WTC11 (cell line): Measurements from ENCODE around the gene TAF7. TPM values are rescaled to one million over a fixed set of nuclear protein-coding genes. Genes with fewer than 3 reads are reported as not detected.

Experiments
- ATAC-seq: fragments of 200-7000 bp; cut with Tn5 transposase; 2 replicates; pipeline ENCODE4 v1.10.0; 2021; ENCODE audit warnings: mild to moderate bottlenecking, moderate library complexity
- CTCF ChIA-PET: fragments of 300-600 bp; sonication (Branson Sonifier 250); formaldehyde crosslinking; loops from one replicate; lab custom pipeline; 2021; ENCODE audit warnings: antibody characterized with exemption; lab: Charles Lee
- POLR2A ChIA-PET: fragments of 350-600 bp; sonication (Branson Sonifier 250); formaldehyde crosslinking; loops from one replicate; lab custom pipeline; 2021; ENCODE audit warnings: antibody characterized with exemption; lab: Charles Lee
- DNase-seq: peaks from one replicate; pipeline ENCODE4 v3.0.0; 2021; ENCODE audit warnings: low spot score
- H3K27ac Mint-ChIP-seq: 2 replicates; pipeline ENCODE4 v1.8.0; 2021; ENCODE audit warnings: mixed read lengths
- H3K27me3 Mint-ChIP-seq: 2 replicates; pipeline ENCODE4 v1.8.0; 2021; ENCODE audit warnings: low read depth, mild to moderate bottlenecking, moderate library complexity, mixed read lengths
- H3K36me3 Mint-ChIP-seq: 2 replicates; pipeline ENCODE4 v1.8.0; 2021; ENCODE audit warnings: mixed read lengths
- H3K4me1 Mint-ChIP-seq: 2 replicates; pipeline ENCODE4 v1.8.0; 2022; ENCODE audit warnings: mixed read lengths
- H3K4me3 Mint-ChIP-seq: 2 replicates; pipeline ENCODE4 v1.8.0; 2021; ENCODE audit warnings: mild to moderate bottlenecking, moderate library complexity, mixed read lengths
- H3K9me3 Mint-ChIP-seq: 2 replicates; pipeline ENCODE4 v1.8.0; 2021; ENCODE audit warnings: mixed read lengths
- ARID4B ChIP-seq: sonication (generic); formaldehyde crosslinking; IDR thresholded peaks from 2 replicates; pipeline ENCODE4 v1.8.0; 2023; ENCODE audit warnings: missing genetic modification reagents, mild to moderate bottlenecking, borderline replicate concordance
- CDX4 ChIP-seq: fragments of 250-450 bp; sonication (Bioruptor Pico); IDR thresholded peaks from 2 replicates; pipeline ENCODE4 v1.9.0; 2021; ENCODE audit warnings: moderate library complexity, mild to moderate bottlenecking, inconsistent platforms, borderline replicate concordance
- CTCF ChIP-seq: fragments of 200-600 bp; IDR thresholded peaks from 2 replicates; pipeline ENCODE4 v1.8.0; 2022; ENCODE audit warnings: antibody characterized with exemption
- ESRRA ChIP-seq: sonication (generic); formaldehyde crosslinking; IDR thresholded peaks from 2 replicates; pipeline ENCODE4 v1.8.1; 2022; ENCODE audit warnings: mild to moderate bottlenecking, missing genetic modification reagents, borderline replicate concordance
- HMGA2 ChIP-seq: fragments of 250-450 bp; sonication (Bioruptor Pico); IDR thresholded peaks from 2 replicates; pipeline ENCODE4 v1.4.0; 2021; ENCODE audit warnings: mild to moderate bottlenecking, moderate library complexity
- IRF1 ChIP-seq: sonication (generic); formaldehyde crosslinking; IDR thresholded peaks from 2 replicates; pipeline ENCODE4 v1.8.0; 2023; ENCODE audit warnings: missing genetic modification reagents
- MAX ChIP-seq: sonication (generic); formaldehyde crosslinking; IDR thresholded peaks from 2 replicates; pipeline ENCODE4 v1.8.0; 2022; ENCODE audit warnings: mild to moderate bottlenecking, missing genetic modification reagents
- NFATC4 ChIP-seq: fragments of 250-450 bp; sonication (Bioruptor Pico); IDR thresholded peaks from 2 replicates; pipeline ENCODE4 v1.9.0; 2021; ENCODE audit warnings: mild to moderate bottlenecking
- PRDM15 ChIP-seq: sonication (generic); formaldehyde crosslinking; IDR thresholded peaks from 2 replicates; pipeline ENCODE4 v1.8.0; 2022; ENCODE audit warnings: missing genetic modification reagents
- PREB ChIP-seq: sonication (generic); formaldehyde crosslinking; IDR thresholded peaks from 2 replicates; pipeline ENCODE4 v1.8.1; 2022; ENCODE audit warnings: mild to moderate bottlenecking, missing genetic modification reagents, moderate library complexity, borderline replicate concordance
- RORB ChIP-seq: fragments of 250-450 bp; sonication (Bioruptor Pico); IDR thresholded peaks from 2 replicates; pipeline ENCODE4 v1.9.0; 2021; ENCODE audit warnings: mild to moderate bottlenecking
- ZNF232 ChIP-seq: sonication (generic); formaldehyde crosslinking; IDR thresholded peaks from 2 replicates; pipeline ENCODE4 v1.8.0; 2022; ENCODE audit warnings: mild to moderate bottlenecking, missing genetic modification reagents
- ZNF317 ChIP-seq: sonication (generic); formaldehyde crosslinking; IDR thresholded peaks from 2 replicates; pipeline ENCODE4 v1.8.1; 2023; ENCODE audit warnings: low read depth, mild to moderate bottlenecking, moderate library complexity, missing genetic modification reagents, borderline replicate concordance
- ZNF416 ChIP-seq: fragments of 250-450 bp; sonication (Bioruptor Pico); IDR thresholded peaks from 2 replicates; pipeline ENCODE4 v1.9.0; 2021; ENCODE audit warnings: mild to moderate bottlenecking, inconsistent platforms
- ZNF512 ChIP-seq: sonication (generic); formaldehyde crosslinking; IDR thresholded peaks from 2 replicates; pipeline ENCODE4 v1.8.1; 2022; ENCODE audit warnings: missing genetic modification reagents, borderline replicate concordance
- total RNA-seq: library from RNA; stranded (reverse); gene quantifications from 3 replicates; pipeline ENCODE4 v1.2.3, GENCODE V29; 2021

Gene TAF7
- total RNA-seq, 1 experiment from 2014 or later: 96.2 TPM

- Mint-ChIP-seq H3K36me3 (peaks cover 68% of the 10 kb centered on the region), H3K4me1 (peaks cover 27% of the 10 kb centered on the region), H3K27me3 (peaks cover 22% of the 10 kb centered on the region; the same call in 1 of the 2 replicates), H3K27ac (peak within 1 kb of the TSS; percentile 96), H3K9me3 (peaks cover 62% of the 10 kb centered on the region), H3K4me3 (peak within 1 kb of the TSS; percentile 60)
- CTCF ChIA-PET: interaction anchor here (0.6 to 1.6 kb wide), 27 partner anchors 9 to 207 kb away, joined by 3 to 16 read pairs (median 5); partner anchors contain the start of genes PCDHB10, PCDHB14, PCDHB15 and PCDHB16
- DNase-seq (peak; percentile 46), ATAC-seq (peak; percentile 83)
- TF ChIP-seq ESRRA (no peak), ZNF416 (no peak), ZNF232 (no peak), RORB (CRISPR knock-in tag) (no peak), PRDM15 (CRISPR knock-in tag) (peak; percentile 47; the same call in 1 of the 2 replicates), MAX (CRISPR knock-in tag) (no peak), ZNF512 (CRISPR knock-in tag) (no peak), CDX4 (CRISPR knock-in tag) (no peak), ARID4B (no peak), NFATC4 (CRISPR knock-in tag) (no peak), PREB (CRISPR knock-in tag) (no peak), IRF1 (CRISPR knock-in tag) (no peak), ZNF317 (no peak), CTCF (peak; percentile 65), HMGA2 (CRISPR knock-in tag) (no peak)
- POLR2A ChIA-PET: no interaction called here
Observed at GRCh38 chr5:141359790-141360426, 39.3 kb upstream of the TAF7 start, which contains the start of gene PCDHGB2. Gene PCDHGB2 (plus strand): TSS chr5:141359994. CDS start chr5:141360136, 142 bp downstream.
